HG03175 (cell line): ENCODE results near the gene AP1G2.

Source experiments
- ATAC-seq: cut with Tn5 transposase; IDR thresholded peaks from one replicate; pipeline ENCODE4 v1.9.1; 2021; ENCODE audit warnings: mild to moderate bottlenecking, moderate library complexity; ENCODE audit not compliant: unreplicated experiment

AP1G2 gene

DNA sequence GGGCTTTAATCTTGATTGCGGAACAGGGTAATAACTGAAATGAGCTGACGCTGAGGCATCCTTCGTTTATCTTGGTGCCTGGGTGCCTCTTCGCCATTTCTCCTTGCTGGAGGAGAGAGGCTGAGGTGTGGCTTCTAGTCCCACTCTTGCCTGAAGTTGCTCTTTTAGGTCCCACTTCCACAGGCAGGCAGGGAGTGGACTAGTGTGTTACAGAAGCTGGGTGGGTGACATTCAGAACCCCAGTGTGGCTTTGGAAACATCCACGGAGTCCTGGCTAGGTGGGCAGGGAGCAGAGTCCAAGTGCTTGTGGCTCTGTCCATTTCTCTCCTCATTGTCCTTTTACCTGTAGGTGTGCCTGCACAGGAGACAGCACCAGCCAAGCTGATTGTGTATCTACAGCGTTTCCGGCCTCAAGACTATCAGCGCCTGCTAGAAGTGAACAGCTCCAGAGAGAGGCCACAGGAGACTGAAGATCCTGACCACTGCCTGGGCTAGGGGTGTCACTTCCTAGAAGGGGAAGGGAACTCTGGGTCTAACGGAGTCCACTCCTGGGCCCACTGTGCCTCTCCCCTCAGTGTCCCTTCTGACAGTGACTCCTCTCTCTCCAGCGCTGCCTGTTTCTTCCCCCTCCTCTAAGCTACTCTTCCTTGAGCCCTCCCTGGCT is 9.1 kb downstream of the AP1G2 start:
- no peak for ATAC-seq

DNA sequence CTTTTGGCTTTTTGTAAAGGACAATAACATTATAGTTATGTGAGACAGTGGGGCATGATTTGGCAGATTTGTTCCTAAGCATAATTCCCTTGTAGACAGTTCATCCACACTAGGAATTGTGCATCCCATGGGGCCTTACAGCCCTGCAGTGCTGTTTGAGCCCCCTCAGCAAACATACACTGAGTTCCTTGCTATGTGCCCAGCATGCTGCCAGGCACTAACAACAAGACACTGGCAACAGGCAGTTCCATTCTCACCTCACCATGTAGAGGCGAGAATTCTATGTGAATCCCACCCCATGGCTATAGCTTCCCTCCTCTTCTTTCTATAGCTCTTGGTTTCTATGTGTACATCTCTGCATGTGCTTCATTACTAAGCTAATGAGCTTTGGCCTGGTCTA is 9.6 kb downstream of the AP1G2 start:
- ATAC-seq: no peak

DNA sequence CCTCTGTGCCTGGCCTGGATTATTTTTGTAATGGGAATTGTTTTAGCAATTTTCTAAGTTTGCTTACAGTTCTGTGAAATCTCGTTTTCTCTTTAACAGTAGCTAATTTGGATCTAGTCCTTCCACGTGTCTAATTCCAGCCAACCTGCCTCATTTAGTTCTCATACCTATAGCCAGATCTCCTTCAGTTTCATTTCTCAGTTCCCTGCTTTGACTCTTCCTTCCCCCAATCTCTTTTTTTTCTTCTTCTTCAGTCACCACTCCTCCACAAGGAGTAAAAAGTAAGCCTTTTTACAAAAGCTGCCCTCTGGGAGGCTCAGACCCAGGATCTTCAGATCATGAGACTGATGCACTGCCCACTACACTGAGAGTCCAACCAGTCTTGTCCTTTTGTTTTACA is 10.1 kb downstream of the AP1G2 start:
- ATAC-seq: no peak

DNA sequence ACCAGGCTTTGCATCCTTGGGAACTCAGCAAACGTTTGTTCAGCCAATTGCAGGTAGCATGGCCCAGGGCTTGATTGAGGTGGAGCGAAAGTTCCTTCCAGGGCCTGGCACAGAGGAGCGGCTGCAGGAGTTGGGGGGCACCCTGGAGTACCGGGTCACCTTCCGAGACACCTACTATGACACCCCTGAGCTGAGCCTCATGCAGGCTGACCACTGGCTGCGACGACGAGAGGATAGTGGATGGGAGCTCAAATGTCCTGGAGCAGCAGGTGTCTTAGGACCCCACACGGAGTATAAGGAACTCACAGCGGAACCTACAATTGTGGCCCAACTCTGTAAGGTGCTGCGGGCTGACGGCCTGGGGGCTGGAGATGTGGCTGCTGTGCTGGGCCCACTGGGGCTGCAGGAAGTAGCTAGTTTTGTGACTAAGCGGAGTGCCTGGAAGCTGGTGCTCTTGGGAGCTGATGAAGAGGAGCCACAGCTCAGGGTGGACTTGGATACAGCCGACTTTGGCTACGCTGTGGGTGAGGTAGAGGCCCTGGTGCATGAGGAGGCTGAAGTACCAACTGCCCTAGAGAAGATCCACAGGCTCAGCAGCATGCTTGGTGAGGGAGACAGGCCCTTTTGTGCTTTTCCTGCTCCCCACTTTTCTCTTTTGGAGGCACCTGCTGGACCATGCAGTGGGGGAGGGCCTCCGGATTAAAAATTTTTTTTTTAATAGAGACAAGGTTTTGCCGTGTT is 10.7 kb downstream of the AP1G2 start:
- ATAC-seq: no peak

- ATAC-seq: peak; percentile 89
Observed at GRCh38 chr14:23555882-23556699, 11.5 kb downstream of the AP1G2 start, which contains the start of gene THTPA. TSS of gene THTPA (plus strand) at chr14:23556271. CDS start at chr14:23556758, 487 bp downstream.

GRCh38 chr14:23555533-23555881 is 12.1 kb downstream of the AP1G2 start:
- no peak for ATAC-seq

DNA sequence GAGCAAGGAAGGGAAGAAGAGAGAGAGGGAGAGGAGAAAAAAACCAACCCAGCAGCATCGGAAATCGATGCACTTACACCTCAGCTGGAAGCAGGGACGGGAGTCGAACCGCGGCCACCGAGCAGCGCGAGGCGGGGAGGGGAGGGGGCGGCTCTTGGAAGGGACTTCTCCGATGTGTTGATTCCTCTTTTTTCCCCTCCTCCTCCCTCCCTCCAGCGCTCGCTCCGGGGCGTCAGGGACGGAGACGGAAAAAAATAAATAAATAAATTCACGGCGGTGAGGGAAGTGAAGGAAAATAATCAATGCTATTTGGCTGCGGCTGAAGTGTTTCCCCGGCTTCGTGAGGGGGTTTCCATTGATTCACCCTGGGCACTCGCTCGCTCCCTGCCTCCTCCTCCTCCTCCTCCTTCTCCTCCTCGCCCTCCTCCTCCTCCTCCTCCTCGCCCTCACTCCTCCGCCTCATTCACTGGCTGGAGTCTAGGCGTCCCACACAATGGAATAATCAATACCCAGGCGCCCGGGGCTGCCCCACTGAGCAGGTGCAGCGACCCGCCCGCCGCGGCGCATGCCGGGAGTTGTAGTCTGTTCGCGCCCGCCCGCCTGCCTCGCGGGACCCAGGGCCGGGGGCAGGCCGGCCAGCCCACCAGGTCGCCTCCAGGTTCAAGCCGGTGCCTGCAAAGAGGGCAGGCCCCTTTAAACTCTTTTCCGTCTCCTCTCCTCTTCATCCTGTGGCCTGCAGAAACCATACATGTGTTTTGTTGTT is 16.1 kb downstream of the AP1G2 start, which contains the start of gene ZFHX2:
ZFHX2 (minus strand) TSS at position 500 of the 763 bp plus-strand sequence. CDS start 16,440 bp downstream, outside the sequence.
- peak; percentile 49 for ATAC-seq

DNA sequence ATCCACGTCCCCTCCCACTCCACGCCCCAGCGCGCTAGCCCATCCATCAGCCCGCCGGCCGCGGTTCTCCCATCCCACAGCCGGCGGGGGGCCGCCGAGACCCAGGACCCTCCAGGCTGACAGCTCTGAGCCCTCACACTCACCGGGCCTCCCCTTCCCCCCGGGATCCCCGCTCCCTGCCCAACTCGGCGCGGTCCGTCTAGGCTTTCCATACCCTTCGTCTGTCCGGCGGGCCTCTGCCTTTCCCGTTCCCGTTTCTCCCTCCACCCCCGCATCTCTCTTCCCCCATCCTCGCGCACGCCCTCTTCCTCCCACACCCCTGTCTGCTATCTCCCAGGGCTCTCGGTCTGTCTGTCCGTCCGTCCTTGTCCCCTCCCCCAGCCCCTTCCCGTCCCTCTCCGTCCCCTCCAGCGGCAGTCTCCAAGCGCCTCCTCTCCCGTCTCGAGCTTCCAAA is 16.8 kb downstream of the AP1G2 start:
- no peak for ATAC-seq

- no peak for ATAC-seq
Observed at GRCh38 chr14:23550131-23550811, 17.3 kb downstream of the AP1G2 start.

DNA sequence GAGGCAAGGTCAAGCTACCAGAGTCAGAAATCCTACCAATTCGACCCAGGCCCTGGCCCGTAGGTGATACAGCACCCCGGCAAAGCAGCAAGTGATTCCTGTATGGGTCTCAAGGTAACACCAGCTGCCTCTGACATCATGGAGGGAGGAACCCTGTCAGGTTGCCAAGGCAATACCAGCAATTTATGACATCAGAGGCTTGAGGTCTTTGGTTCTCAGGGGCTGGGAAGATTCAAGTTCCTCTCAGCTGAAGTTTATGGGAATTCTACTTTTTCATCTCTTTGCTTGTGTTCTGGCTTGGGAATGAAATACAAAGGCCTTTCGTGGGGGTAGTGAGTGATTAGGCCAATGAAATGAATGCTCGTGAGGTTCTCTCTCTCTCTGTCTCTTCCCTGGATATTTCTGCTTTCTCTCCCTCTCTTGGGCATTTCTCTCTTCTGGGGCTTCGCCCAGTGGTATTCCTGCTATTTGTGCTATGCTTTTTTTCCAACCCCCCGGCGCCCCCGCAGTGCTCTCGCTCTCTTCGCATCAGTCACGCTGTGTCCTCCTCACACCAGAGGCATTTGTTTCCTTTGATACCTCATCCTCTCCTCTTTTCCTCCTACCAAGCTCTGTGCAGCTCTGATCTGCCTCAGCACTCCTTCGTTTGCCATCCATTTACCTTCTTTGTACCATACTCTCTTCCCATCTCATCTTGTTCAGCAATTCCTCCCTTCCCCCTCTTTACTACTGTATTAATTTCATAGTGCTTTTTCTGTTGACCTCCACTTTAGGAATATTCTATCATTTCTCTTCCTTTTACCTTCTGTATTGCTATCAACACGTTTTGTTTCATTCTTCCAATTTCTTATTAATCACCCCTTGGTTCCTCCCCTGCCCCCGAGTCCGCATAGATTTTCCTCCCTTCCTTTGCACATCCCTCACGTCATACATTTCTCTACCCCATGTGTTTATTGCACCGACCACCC is 19.0 kb downstream of the AP1G2 start:
- no peak for ATAC-seq

GRCh38 chr14:23547924-23548323 is 19.7 kb downstream of the AP1G2 start:
- ATAC-seq: no peak

DNA sequence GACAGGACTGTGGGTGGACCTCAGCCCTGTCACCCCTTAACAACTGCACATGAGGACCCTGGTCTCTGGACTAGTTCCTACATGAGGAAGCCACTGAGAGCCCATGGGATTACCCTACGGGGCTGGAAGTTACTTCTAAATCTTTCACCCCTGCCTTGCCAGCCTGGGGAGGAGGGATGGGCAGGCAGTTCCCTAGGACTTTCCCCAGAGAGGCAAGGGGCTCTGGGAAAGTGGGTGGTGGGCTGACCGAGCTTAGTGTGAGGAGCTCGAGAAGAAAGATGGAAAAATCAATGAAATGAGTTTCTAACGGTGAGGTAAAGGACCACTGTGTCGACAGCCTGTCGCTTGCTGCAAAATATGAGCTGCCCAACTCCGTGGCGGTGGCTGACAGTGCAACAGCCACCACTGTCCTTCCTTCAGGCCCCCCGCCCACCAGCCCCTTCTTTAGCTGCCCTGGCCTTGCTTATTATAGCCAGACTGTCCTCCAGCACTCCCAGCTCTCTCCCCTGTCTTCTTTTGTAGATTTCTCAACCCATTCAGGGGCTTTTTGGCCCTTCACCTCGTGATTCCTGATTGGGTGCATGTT is 21.0 kb downstream of the AP1G2 start:
- no peak for ATAC-seq

GRCh38 chr14:23545740-23546365 is 21.7 kb downstream of the AP1G2 start:
- no peak for ATAC-seq

DNA sequence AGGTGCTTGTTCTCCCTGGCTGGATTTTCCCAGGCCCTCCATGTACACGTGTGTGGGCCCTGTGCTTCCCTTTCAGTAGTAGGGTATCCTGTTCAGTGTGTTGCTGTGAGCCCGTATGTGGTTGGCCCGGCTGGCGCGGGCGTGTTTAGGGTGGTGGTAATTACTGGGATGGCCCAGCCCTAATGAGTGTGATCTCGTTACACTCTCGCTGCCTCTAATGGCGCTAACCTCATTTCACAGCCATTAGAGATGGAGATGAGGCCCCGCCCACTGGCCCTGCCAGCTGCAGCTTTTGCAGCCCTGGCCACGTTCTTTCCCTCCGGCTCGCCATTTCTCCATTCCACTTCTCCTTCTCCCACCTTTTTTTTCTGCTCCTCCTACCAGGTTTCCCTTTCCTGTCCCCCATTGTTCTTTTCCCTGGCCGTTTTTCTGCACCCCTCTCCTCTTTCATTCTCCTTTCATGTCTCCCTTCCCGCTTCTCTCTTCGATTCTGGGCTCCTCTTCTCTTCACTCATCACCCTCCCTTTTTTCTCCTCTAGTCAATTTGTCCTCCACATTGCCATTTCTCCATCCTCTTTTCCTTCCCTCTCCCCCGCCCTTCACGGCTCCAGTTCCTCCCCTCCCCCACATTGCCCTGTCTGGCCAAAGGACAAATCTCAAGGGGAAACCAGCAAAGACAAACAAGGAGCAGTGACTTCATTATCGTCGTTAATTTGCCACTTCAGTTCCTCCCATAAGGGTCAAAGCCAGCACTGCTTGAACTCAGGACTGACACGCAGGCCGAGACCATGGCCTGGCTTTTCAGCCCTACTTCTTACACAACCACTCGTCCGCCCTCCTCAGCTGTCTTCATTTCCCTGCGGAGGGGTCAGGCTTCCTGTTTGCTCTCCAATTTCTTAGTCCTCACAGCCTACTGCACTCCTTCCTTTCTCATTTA is 22.8 kb downstream of the AP1G2 start:
- no peak for ATAC-seq

GRCh38 chr14:23543403-23543802 is 24.2 kb downstream of the AP1G2 start:
- ATAC-seq: no peak

DNA sequence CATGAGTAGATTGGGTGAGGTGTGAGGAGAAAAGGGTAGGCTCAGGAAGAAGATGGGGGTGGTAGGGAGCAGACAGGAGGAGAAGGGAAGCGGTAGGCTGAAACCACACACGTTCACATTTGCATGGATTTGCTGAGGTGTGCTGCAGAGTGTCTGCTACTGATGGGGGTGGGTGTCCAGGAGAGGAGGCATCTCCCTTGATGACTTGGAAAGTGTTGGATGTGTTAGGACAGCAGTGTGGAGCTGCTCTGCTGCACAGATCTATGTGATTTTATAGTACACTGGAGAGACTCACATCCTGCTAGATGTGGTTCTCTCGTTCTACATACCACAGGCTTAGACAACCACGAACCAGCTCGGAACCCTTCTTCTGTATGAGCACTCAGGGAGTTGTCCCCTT is 25.3 kb downstream of the AP1G2 start:
- ATAC-seq: no peak

GRCh38 chr14:23540141-23540469 is 27.5 kb downstream of the AP1G2 start:
- no peak for ATAC-seq
